Vagina (tissue), 2 donors: ENCODE data around the gene WWP2.

Experiments used
- CTCF ChIP-seq, 3 experiments: fragments of 450-650 bp in 2 of 3; fragments of 200-600 bp in 1 of 3; sonication (generic) in 1 of 3; IDR thresholded peaks; one replicate each; pipeline ENCODE4 v1.5.1; 2017 to 2019; ENCODE audit warnings: antibody characterized with exemption in 3 of 3, mild to moderate bottlenecking in 2 of 3, moderate library complexity in 2 of 3
- POLR2A ChIP-seq, 2 donors: fragments of 450-650 bp; IDR thresholded peaks; one replicate each; pipeline ENCODE4 v1.6.1; 2017; ENCODE audit warnings: antibody characterized with exemption in 2 of 2, mild to moderate bottlenecking in 2 of 2, moderate library complexity in 2 of 2
- POLR2AphosphoS5 ChIP-seq, 2 donors: sonication (generic); formaldehyde crosslinking; IDR thresholded peaks; one replicate each; pipeline ENCODE4 v1.9.0; 2017; ENCODE audit warnings: antibody characterized with exemption in 2 of 2, mild to moderate bottlenecking in 2 of 2, low read depth in 1 of 2; ENCODE audit not compliant: insufficient read depth in 1 of 2

- no peak for TF ChIP-seq CTCF (IDR thresholded peaks at IDR 0.05)
- TF ChIP-seq POLR2A (IDR thresholded peaks at IDR 0.05), result no peak
- TF ChIP-seq POLR2AphosphoS5 (IDR thresholded peaks at IDR 0.05; ENCODE audit: insufficient read depth in 1 of 2, low read depth in 1 of 2), result no peak
Measured at GRCh38 chr16:69942627-69943170, 180.6 kb downstream of the WWP2 start.
